OCI-M2 (cell line): ENCODE measurements around the gene KIRREL3.

ENCODE experiments used
- DNase-seq: peaks from one replicate; lab custom pipeline; 2025; ENCODE audit not compliant: unreplicated experiment; lab: John Stamatoyannopoulos, UW

KIRREL3 gene

DNA sequence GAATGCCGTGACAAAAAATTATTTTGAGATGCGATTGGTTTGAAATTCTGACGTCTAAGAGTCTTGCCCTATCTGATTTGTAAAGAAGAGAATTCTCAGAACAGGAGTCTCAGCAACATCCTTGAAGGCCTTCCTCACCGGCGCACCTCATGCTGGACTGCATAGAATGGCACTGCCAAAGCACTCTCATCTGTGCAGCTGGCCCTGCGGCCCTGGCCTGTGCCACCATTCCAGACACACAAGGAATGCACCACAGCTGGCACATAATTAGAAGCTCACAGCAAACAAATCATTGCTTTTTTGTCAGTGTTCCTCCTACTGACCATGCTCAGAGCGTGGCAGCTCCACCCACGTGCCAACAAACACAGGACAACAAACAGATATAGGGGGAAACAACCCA, 166.0 kb downstream of the KIRREL3 start:
- no peak for DNase-seq

DNA sequence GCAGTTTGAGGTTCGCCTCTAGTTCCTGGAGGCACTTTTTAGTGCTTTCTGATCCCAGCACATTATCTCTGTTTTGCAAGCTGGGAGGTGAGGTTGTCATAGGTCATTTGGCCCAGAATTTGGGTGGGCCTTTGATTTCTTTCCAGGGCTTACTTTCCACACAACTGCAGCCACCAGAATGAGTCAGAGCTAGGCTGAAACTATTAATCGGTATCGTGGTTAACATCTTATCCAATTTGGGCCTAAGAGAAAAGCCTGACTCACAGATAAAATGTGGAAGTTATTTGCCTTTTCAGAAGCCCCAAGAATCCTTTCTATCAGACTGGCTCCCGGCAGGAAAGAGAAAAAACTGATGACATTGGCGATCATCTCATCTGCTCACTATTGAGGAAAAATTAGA, 166.4 kb downstream of the KIRREL3 start:
- no peak for DNase-seq

DNA sequence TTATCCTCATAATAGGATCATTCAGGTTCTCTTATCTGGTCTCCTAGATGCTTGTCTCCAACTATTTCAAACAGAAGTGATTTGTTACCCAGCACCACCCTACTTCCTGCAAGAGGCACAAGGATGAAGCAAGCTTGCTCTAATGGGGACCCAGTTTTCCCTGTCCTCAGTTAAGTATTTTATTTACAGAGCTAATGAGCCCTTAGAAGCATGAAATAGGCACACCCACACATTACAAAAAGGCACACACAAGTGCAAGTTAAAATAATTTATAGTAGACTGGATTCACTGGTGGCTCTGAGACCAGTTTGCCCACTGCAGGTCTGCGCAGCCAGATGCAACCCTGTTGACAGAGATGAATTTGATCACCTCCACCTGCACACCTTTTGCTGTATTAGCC, 167.5 kb downstream of the KIRREL3 start:
- DNase-seq: no peak

DNA sequence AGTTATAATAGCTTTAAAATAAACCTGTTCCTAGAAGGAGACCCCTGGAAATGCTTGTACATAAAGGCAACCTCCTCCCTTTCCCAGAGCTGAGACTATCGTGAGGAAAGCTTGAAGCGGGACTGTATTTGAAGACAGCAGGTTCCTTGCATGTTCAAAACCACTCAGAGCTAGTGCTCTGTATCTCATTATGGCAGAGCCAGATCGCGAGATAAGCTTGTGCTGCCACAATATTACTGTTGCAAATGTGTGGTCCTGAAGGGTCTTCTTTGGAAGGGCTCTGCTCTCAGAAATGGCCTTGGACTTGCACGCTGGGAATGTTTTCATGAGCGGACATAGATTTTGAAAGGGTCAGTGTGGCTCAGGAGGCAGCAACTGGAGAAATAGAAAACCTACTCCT, 168.2 kb downstream of the KIRREL3 start:
- DNase-seq: no peak

DNA sequence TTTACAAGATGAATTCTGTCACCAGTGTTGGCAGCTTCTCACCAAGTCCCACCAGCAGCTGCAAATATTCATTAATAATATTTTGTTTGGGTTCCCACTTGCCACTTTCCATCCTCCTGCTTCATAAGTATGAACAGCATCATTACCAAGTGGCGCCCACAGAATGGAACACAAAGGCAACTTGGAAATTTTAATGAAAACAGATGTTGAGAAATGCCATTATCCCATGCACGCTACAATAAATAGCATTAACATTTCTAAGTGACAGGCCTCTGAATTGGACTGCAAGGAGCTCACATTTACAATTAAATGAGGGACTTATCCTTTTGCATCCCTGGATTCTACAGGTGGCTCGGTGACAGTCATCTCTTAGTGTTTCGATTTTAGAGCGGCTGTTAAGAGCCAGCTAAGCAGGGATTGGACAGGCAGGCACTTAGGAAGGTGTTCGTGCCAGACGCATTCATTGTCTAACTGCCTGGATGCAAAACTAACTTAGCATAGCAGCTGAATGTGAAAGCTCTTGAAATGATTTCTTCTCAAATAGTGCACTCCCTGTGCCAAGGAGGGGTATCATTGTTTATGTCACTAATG, 170.3 kb downstream of the KIRREL3 start:
- no peak for DNase-seq

DNA sequence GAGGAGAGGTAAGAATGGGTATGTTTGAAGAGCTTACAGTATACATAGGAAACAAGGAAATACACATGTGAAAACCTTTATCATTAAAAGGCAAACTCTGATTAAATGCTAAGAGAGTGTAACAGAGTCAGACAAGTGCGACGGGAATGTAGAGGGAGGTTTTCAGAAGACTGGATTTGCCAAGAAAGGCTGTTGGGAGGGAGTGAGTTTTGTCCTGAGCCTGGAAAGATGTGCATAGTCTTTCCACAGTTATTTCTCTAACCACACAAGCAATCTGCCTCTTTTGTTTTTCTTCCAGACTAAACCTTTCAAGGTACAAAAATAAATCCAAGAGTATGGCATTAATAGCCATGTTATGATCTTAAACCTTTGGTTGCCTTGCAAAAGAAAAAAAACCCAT, 170.9 kb downstream of the KIRREL3 start:
- no peak for DNase-seq

DNA sequence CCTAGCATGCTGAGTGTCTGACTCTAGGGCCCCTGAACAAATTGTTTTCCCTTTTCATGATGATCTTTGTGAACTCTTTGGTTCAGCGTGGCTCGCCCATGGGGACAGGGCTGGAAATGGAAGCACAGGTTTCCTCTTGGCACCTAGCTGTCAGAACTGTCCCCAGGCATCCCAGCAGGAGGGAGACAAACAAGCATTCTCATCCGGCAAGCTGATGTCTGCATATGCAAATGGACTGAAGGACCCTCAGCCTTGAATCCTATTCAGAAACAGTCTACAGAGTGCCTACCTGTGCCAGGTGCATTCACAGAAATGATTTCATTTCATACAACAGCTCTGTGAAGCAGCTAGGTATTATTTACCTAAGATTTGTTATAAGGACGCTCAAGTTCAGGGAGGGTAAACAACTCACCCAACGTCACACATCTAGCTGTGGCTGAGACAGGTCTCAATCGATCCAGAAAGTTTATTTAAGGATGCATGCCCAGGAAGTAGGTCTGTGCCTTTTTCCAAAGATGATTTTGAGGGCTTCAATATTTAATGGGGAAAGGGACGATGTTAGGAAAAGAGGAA, 176.4 kb downstream of the KIRREL3 start:
- DNase-seq: no peak

DNA sequence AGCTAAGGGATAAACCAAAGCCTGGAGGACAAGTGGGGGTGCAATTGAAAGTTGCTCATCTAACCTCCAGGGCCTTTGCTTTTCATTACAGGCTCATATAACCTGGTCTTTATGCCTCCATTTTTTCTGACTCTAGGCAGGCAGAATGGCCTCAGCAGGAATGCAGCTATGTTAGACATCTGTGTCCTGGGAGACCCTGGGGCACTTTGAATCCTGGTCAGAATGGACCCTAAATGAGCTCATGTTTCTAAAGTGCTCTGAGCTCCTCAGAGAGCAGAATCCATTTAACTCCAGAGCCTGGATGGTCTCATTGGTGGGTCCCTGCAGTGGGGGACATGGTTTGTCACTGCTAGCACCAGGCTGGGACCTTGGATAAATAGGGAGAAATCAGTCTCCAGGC, 177.3 kb downstream of the KIRREL3 start:
- no peak for DNase-seq

DNA sequence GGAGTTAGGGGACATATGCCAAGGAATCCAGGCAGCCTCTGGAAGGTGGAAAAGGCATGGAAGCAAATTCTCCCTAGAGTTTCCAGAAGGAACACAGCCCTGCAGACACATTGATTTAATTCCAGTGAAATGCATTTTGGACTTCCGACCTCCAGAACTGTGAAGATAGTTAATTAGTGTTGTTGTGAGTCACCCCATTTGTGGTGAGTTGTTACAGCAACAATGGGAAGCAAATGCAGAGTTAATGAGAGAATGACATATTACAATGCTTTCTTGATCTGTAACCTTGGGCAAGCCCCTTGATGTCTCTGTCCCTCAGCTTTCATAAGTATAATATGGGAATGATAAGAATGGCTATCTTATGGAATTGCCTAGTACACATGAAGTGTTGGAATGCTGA, 178.7 kb downstream of the KIRREL3 start:
- DNase-seq: no peak

DNA sequence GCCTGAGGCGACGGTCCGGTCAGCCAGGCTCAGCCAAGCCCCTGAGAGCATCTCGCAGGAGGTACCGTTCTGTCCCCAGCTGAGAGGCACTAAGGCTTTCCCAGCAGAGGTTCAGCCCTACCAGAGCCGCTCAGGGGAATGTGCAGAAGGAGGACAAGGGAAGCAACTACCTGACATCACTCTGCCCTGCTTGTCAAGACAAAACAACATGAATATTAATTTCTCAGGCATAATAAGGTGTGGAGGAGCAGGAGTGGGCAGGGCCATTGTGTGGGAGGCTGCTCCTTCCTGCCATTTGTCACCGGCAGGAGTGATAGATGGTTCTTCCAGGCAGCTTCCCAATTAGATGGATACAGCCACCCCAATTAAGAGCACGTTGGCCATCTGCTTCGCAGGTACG, 181.4 kb downstream of the KIRREL3 start:
- DNase-seq: no peak

DNA sequence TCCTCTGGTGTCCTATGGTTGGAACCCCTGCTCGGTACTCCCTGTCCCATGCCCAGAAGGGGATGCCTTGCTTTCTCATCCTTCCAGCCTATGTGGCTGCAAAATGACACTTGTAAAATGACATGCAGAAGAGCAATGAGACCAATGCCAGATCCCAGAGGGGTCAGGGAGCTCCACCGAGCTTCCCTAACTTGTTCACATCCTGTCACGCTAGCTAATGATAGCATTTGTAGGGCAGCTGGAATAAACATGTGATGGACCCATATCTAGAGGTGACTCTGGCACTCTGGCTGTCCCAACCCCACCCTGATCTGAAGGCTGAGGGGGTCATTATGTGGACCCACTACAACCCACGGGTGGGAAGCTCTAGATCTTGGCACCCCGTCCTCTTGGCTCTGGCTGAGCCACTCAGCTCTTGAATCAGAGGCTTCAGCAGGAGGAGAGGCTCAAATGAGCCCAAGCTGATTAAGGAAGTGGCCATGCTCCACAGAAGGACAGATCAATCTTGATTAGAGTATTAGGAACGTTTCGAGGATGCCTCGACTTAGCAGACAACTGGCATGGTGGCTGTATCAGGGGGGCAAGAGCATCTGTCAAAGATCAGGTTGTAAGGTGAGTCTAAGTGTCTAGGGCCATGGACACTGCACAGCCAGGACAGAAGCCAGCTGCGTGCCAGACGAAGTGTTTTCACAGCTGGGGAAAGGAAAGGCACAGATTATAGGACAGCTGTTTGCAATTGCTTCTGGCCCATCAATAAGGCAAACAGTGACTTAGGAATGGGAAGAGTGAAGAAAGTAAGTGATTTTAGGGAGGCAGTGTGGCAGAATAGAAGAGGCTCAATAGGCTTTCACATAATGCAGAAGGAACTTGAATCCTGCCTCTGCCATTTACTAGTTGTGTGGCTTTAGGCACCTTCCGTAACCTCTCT, 182.8 kb downstream of the KIRREL3 start:
- DNase-seq: no peak

DNA sequence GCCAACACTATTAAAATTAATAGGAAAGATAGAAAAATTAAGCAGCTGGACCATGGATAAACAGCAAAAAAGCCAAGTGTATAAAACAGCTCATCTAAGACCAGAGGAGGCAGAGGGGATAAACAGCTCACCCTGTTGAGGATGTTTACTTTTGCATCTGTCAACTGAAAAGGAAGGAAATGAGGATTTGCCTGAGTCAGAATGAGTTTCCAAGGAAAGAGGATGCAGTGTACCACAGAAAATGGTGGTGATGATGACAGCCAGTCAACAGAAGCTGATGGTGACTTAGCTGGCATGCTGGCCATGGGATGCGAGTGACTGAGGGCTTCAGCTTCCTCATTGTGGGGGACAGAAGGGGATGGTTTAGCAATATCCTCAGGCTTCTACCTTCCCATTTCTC, 183.5 kb downstream of the KIRREL3 start:
- no peak for DNase-seq

DNA sequence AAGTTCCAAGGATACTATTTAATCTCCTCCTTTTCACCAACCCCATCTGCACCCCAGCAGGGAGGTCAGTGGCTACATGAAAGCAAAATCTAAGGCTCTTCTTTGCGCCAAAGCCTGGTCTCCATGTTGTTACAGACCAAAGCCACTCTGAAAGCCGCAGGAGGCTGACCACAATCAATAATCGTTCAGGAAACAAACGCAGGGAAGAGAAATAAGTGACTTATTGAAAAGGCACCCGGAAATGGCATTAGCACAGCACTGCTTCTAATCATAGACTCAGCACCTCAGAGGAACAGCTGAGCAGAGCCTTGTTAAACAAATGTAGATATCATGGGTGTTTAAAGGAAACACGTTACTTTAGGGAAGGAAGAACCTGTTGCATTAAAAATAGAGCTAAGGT, 183.9 kb downstream of the KIRREL3 start:
- no peak for DNase-seq

DNA sequence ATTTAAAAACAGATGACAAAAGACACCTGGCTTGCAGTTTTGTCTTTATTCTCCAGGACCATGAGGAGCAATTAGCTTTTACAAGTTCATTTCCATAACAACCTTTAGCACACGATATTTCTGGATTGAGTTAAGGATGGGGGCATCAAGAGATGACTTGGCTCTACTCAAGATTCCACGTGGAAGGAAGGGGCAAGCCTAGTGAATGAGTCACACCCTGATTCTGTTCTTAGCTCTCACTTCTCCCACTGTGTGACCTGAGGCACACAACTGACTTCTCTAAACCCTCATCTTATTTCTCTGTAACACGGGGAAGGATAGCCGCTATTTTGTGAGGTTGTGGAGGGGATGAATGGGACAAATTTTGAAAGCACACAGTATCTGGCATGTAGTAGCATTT, 185.5 kb downstream of the KIRREL3 start:
- no peak for DNase-seq

DNA sequence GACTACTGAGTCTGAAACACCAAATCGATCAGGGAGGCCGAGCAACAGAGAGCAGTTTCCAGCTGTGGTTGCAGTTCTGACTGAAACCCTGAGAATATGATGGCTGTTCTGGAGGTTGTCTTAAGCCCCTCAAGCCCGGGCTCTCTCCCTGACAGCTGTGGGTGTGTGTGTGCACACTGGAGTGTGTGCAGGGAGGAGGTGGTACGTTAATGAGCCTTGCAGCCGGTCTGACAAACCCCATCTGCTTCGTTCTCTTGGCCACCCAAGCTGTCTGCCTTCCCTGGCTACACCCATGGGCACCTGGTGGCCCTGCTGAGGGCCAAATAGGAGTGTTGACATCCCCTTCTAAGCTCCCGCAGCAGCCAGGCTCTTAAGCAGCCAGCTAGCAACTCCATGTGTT, 189.8 kb downstream of the KIRREL3 start:
- DNase-seq: no peak

DNA sequence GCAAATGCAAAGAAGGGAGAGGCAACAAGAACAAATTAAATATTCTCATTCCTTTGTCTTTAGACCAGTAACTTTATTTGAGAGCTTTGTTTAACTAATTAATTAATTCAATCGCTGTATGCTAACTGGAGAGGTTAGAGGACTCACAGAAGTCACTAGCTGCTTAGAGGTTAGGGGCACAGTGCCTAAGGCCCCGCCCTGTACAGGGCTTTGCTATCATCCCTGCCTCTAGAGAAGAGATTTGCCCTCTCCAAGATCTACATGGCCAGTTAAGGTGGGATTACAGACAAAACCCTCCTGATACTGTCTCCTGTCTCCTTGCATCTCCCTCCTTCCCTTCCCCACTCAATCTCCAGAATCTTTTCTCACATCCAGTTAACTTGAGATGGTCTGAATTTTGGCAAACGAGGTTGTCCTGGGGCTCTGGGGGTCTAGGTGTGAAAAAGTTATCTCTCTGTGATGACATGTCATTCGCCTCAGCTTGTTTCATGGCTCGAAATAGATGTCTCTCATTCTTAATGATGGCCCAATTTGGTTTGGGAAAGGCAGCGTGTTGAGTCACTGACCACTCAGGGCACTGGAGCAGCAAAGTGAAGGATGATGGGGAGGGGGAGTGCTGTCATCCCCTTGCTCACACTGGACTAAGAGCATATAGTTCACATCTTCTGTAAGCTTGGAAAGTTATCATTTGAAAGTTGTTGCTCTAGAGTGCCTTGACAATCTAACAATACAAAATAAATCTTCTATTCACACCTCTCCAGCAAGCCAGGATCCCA, 190.9 kb downstream of the KIRREL3 start:
- no peak for DNase-seq

DNA sequence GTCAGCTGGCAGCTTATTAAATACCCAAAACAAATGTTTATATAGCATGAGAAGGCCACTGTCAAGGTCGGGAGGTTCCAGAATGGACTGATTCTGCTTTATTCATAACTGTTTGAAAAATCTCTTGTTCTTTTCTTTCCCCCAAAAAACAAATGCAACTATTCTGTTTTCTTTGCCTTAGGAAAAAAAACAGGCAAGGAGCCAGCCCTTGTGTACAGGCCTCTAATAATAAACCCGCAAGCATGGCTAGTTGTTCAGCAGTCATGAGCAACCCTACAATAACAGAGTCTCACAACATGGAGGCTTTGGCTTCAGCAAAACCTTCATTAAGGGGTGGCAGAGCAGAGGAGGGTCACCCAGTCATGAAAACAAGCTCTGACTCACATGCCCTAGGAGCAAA, 191.7 kb downstream of the KIRREL3 start:
- no peak for DNase-seq

DNA sequence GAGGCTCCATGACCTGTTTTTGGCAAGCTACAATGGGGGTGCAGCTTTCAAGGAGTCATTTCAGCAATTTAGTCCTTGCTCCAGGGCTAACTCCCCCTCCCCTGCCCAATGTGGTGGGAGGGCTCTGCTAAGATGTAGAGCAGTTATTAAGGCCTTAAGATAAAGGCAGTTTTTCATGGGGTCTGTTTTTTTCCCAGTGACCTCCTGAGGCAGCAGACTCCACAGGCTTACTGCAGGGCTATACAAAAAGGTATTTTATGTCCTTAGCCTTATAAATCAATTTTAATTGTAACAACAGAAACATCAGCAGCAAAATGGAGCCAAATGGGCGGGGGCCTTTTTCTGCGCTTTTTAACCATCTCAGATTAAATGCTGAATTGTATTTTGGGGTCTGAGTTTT, 192.3 kb downstream of the KIRREL3 start:
- DNase-seq: no peak

DNA sequence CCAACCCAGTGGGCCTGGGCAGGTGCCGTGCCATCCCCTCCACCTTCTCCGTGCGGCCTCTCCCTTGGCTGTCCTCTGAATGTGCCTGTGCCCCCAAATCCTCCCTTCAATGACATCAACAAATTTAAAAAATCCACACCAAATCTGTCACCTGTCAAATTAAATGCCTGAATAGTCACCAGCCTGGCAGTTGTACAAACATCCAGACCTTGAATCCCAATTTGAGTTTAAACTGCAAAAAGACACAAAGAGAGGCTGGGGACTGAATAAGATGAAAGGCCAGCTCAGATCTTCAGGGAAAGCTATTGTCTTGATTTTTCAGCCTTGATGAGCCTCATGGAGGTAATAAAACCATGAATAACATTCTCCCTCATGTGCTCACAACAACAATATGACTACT, 194.7 kb downstream of the KIRREL3 start:
- DNase-seq: no peak

DNA sequence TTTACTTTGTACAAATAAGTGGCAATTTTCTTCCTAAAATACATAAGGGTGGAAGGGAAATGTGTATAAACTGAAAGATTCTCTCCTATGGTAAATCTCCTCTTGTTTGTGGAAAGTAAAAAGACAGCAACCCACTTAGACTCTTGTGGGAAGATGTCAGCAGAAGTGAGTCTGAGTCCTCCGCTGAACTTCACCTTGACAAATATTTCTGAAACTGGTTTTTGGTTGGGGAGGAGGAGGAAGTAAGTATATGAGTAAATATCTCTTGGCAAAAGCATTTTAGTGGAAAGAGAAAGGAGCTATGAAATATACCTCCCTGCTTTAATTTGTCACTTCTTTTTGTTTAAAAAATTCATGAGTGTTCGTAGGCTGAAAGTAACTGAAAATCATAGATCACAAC, 196.2 kb downstream of the KIRREL3 start:
- DNase-seq: no peak

DNA sequence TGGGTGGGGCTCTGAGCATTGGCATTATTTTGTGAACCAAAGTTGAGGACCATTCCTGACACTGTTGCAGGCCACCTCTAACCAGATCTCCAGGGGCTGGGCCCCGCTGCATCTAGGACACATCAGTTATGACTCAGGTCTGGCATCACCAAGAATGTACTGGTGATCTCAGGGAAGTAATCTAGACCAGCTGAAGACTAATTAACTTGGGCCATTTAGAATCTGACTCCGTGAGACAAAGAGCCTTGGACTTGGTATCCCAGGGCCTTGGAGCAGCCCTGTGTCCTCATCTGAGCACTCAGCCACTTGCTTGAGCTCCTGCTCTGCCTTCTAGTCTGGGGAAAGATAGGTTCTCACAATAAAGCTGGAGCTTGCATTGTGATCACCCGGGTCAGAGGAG, 200.6 kb downstream of the KIRREL3 start:
- no peak for DNase-seq
